SK-MEL-5 (cell line): ENCODE measurements around the gene CDH4. TPM values are rescaled to one million over a fixed set of nuclear protein-coding genes. Genes with fewer than 3 reads are reported as not detected.

Source experiments
- DNase-seq: peaks from one replicate; pipeline ENCODE4 v3.0.0-alpha.2; 2016; ENCODE audit warnings: low read depth, low spot score
- in situ Hi-C: cut with HindIII; loops from 2 replicates; pipeline ENCODE4 v1.10.0; 2016; ENCODE audit warnings: low sequenced_read_pairs, high pct_unique_total_duplicates, low pct_unique_long_range_greater_than_20kb
- total RNA-seq: library from RNA; depleted of rRNA; stranded (reverse); fragments of >200 nt; shearing (Covaris generic); gene quantifications from 2 replicates; pipeline ENCODE4 v1.2.3, GENCODE V29; 2014

The CDH4 gene
- total RNA-seq, 1 experiment from 2014 or later = not detected

- in situ Hi-C loops = no loop called here
- DNase-seq = no peak
Measured at GRCh38 chr20:61331543-61331942, 79.5 kb downstream of the CDH4 start.

- no peak for DNase-seq
- in situ Hi-C loops = no loop called here
Measured at GRCh38 chr20:61332016-61332975, 80.2 kb downstream of the CDH4 start.

- in situ Hi-C loops = no loop called here
- no peak for DNase-seq
Measured at GRCh38 chr20:61333484-61334108, 81.5 kb downstream of the CDH4 start.

- no peak for DNase-seq
- in situ Hi-C loops = no loop called here
Measured at GRCh38 chr20:61340157-61340556, 88.1 kb downstream of the CDH4 start.

GRCh38 chr20:61341605-61342004 lies 89.5 kb downstream of the CDH4 start:
- in situ Hi-C loops = no loop called here

GRCh38 chr20:61343934-61344333 lies 91.9 kb downstream of the CDH4 start:
- DNase-seq = no peak
- in situ Hi-C loops = no loop called here

More at GRCh38 chr20:61341605-61342004, 89.5 kb downstream of the CDH4 start:
- DNase-seq = no peak

- DNase-seq = no peak
- in situ Hi-C loops = no loop called here
Measured at GRCh38 chr20:61345656-61346055, 93.6 kb downstream of the CDH4 start.

- in situ Hi-C loops = no loop called here
Measured at GRCh38 chr20:61346996-61347395, 94.9 kb downstream of the CDH4 start.

DNA sequence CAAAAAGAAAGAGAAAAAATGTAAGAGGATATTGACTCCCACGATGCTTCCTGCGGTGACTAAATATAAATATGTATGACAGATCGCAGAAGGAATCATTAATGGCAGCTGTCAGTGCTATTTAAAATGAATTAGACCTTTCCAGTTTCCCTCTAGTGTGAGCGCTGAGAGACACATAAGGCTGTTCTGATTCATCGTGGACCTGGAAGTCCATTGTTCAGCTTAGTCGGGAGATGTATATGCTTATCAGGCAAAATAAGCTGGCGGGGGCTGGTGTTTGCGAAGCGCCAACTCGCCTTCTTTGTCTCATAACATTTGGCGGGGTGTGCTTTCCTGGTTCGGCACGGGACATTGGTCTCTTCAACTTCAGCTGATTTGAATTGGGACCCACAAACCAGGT lies 95.4 kb downstream of the CDH4 start:
- DNase-seq = no peak
- in situ Hi-C loops = no loop called here

More at GRCh38 chr20:61346996-61347395, 94.9 kb downstream of the CDH4 start:
- DNase-seq = no peak

DNA sequence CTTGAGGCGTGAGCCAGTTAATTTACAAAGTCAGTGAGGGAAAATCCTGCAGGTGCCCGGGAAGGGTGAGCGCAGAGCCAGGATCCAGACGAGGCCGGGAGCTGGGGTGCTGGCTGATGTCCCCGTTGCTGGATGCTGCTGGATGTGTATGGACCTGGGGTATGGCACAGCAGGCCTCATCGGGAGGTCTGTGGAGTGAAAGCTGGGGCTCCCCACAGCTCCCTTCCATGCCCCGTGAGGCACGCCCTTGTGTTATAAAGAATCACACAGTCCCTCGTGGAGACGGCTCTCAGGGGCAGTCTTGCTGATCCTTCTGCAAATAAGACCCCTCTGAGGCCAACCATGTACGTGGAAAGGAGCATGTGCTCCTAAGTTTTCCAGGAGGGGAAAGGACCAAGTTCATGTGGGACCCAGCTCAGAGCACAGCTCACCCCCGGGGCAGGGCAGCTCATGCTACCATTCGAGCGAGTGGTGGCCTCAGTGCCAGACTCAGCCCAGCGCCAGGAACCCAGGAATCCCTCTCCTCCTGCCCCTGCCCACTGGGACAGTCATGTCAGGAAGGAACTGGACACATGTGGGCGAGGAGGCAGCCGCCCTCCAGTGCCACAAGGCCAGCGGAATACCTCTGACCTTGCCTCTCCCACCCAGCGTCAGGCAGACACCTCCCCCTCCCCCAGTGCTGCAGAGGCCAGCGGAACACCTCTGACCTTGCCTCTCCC lies 97.5 kb downstream of the CDH4 start:
- DNase-seq = no peak
- in situ Hi-C loops = no loop called here

DNA sequence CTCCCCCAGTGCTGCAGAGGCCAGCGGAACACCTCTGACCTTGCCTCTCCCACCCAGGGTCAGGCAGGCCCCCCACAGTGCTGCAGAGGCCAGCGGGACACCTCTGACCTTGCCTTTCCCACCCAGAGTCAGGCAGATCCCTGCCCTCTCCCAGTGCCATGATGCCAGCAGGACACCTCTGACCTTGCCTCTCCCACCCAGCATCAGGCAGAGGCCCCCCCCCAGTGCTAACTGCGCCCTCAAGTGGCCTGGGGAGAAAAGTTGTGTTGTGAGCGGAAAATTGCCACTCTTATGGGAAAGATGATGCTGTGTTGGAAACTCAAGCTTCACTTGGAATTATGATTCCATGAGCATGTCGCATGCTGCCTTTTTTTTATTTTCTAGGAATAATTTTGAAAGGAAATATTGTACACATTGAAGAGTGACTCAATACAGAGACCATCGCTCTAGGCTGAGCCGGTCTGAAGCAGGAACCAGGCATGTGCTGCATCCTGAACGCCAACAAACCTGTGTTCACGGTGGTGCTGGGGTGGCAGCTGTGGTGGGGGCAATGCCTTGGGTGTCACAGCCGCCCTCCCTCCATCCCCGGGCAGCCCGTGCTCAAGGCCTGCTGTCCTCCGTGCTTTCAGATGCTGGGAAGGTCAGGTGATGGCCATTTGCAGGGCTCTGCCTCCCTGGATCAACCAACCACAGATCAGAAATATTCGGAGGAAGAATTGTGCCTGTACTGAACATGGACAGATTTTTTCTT lies 98.6 kb downstream of the CDH4 start:
- in situ Hi-C loops = no loop called here
- DNase-seq = no peak

GRCh38 chr20:61352346-61353260 lies 100.5 kb downstream of the CDH4 start:
- no peak for DNase-seq
- in situ Hi-C loops = no loop called here

DNA sequence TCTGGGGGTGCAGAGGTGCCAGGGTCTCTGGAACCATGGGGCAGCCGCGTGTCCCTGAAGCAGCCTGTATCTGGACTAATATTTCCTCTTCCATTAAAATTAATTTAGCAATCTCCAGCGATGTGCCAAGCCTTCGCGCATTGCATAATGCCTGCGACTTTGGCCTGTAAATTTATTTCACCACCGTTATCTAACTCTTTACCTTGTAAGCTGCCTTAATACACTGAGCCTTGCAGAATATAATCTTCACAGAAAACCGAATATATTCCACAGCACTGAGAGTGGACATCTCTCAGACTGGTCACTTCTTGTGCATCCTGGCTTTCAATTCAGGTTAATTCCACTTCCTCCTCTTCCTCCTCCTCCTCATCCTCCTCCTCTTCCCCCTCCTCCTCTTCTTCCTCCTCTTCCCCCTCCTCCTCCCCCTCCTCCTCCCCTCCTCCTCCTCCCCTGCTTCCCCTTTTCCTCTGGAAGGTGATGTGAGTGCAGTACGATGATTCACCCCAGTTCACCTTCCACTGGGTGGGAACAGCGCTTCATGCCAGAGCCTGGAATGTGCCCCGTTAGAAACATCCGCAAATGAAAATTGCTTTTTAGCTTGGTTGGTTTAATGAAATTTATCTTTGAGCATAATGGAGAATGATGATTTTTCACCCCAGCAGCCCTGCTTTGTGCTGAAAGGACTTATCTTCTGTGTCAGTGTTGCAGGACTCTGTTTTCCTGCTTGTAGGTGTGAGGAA lies 101.4 kb downstream of the CDH4 start:
- in situ Hi-C loops = no loop called here
- no peak for DNase-seq

- DNase-seq = no peak
- in situ Hi-C loops = no loop called here
Measured at GRCh38 chr20:61354001-61354390, 101.9 kb downstream of the CDH4 start.

DNA sequence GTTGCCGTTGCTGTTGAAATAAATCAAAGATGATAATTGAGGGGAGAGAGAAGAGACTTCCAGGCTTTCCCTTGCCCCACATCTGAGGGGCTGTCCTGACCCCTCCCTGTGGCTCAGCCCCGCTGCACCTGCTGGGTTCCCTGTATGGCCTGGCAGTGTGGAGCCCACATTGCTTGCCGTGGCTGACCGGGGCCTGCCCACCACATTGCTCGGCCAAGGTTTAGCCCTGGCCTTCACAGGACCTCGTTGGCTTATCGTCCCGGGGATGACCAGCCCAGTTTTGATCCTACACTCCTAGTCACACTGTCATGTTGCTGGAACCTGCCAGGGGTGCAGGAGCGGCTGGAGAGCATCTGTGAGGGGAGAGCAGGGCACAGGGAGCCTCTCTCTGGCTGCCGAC lies 102.4 kb downstream of the CDH4 start:
- in situ Hi-C loops = no loop called here
- DNase-seq = no peak

DNA sequence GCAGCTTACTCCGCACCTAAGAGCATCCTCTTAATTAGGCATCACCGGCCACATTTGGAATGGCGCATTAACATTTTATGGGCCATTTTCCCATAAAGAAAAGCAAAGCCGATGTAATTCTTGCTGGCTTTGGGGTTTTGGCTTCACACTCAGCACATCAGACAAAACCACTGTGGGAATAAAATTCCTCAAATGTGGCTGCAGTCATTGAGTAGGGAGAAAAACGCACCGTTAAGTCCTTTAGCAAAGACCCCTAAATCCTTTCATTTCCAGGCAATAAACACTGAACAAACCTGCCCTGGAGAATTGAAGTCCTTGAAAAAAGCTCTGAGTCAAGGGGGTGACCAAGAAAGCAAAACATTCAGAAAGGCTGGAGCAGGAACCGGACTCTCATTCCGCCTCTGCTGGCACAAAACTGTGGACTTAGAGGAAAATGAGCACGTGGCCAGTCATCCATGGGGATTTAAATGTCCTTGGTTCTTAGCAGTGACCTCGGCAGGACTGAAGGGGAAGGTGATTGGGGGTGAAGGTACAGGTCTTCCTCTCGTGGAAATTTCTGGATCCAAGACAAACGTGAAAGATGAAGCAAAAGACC lies 102.9 kb downstream of the CDH4 start:
- no peak for DNase-seq
- in situ Hi-C loops = no loop called here
